ENCODE results near the gene ARHGDIG.

ARHGDIG gene

GRCh38 chr16:301950-302349, 21.6 kb downstream of the ARHGDIG start:
- no peaks in the 10 kb centered on the region for H3K9me3 ChIP-seq (replicated peaks; ENCODE audit: insufficient read depth, low read length)
- DNase-seq = no peak
- H3K9me2 ChIP-seq (replicated peaks; ENCODE audit: insufficient read depth, low read length) = no peaks in the 10 kb centered on the region
- no peaks in the 10 kb centered on the region for H4K20me1 ChIP-seq (ENCODE audit: insufficient read depth, low read length)
- H3K27ac ChIP-seq (ENCODE audit: low read length) = no peak overlapping the region
- no peaks in the 10 kb centered on the region for H3K79me2 ChIP-seq (ENCODE audit: low read length)
- no peaks in the 10 kb centered on the region for H3F3A ChIP-seq (ENCODE audit: insufficient read depth, low read length)
- H2AFZ ChIP-seq (ENCODE audit: low read length) = no peak overlapping the region
- H3K4me3 ChIP-seq (ENCODE audit: low read length) = no peak overlapping the region
- TF ChIP-seq EZH2phosphoT487 (IDR thresholded peaks at IDR 0.05; ENCODE audit: low read length) (no peak), EZH2 (optimal IDR thresholded peaks at IDR 0.05; ENCODE audit: low read depth, low read length) (no peak), CTCF (IDR thresholded peaks at IDR 0.05; ENCODE audit: low read length) (no peak)
- H3K4me2 ChIP-seq (ENCODE audit: low read depth, low read length) = no peak overlapping the region
- no peaks in the 10 kb centered on the region for H3K4me1 ChIP-seq (ENCODE audit: low read length)
- H3K36me3 ChIP-seq (replicated peaks; ENCODE audit: insufficient read depth, low read length) = no peaks in the 10 kb centered on the region
- H3K9ac ChIP-seq (ENCODE audit: low read length) = no peak overlapping the region
- no peaks in the 10 kb centered on the region for H3K27me3 ChIP-seq (replicated peaks; ENCODE audit: insufficient read depth, low read length)

GRCh38 chr16:303760-304505, 23.5 kb downstream of the ARHGDIG start:
- Histone ChIP-seq H3K36me3 (replicated peaks; ENCODE audit: insufficient read depth, low read length) (no peaks in the 10 kb centered on the region), H3K4me1 (ENCODE audit: low read length) (no peaks in the 10 kb centered on the region), H3K9ac (ENCODE audit: low read length) (no peak overlapping the region), H3K4me3 (ENCODE audit: low read length) (no peak overlapping the region), H3K79me2 (ENCODE audit: low read length) (no peaks in the 10 kb centered on the region), H3K27ac (ENCODE audit: low read length) (no peak overlapping the region), H3K9me2 (replicated peaks; ENCODE audit: insufficient read depth, low read length) (no peaks in the 10 kb centered on the region), H4K20me1 (ENCODE audit: insufficient read depth, low read length) (no peaks in the 10 kb centered on the region), H2AFZ (ENCODE audit: low read length) (no peak overlapping the region), H3K4me2 (ENCODE audit: low read depth, low read length) (no peak overlapping the region), H3K27me3 (replicated peaks; ENCODE audit: insufficient read depth, low read length) (no peaks in the 10 kb centered on the region), H3K9me3 (replicated peaks; ENCODE audit: insufficient read depth, low read length) (no peaks in the 10 kb centered on the region), H3F3A (ENCODE audit: insufficient read depth, low read length) (no peaks in the 10 kb centered on the region)
- no peak for TF ChIP-seq EZH2phosphoT487 (IDR thresholded peaks at IDR 0.05; ENCODE audit: low read length)
- no peak for TF ChIP-seq CTCF (IDR thresholded peaks at IDR 0.05; ENCODE audit: low read length)
- no peak for TF ChIP-seq EZH2 (optimal IDR thresholded peaks at IDR 0.05; ENCODE audit: low read depth, low read length)
- no peak for DNase-seq

DNA sequence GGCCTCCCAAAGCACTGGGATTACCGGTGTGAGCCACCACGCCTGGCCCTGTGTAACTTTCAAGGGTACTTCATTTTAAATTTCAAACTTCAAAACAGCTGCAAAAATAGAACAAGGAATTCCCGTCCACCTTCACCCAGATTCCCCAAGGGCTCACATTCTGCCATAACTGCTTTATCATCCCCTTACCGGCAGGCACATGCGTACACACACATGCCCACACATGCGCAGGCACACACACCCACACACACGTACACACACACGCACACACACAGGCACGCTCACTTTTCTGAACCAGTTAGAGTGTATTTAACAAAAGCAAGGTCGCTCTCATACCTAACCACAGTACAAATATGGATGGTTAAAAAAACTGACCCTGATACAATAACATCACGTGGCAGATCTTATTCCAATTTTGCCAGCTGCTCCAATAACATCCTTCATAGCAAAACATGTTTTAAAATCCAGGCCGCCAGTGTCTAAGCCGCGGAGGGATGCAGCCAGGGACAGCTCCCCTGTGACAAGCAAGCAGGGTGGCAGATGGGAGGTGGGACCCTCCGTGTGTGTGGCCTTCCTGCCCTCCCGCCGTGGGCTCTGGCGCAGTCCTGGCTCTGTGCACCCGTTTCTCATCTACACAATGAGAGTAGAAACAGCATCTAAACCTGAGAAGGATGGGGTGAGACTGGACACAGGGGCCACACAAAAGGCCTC, 25.7 kb downstream of the ARHGDIG start:
- Histone ChIP-seq H3K27ac (ENCODE audit: low read length) (no peak overlapping the region), H3K36me3 (replicated peaks; ENCODE audit: insufficient read depth, low read length) (no peaks in the 10 kb centered on the region), H3K9ac (ENCODE audit: low read length) (no peak overlapping the region), H4K20me1 (ENCODE audit: insufficient read depth, low read length) (no peaks in the 10 kb centered on the region), H3K9me3 (replicated peaks; ENCODE audit: insufficient read depth, low read length) (no peaks in the 10 kb centered on the region), H3K79me2 (ENCODE audit: low read length) (no peaks in the 10 kb centered on the region; the same call in 1 of the 2 replicates), H3K4me3 (ENCODE audit: low read length) (no peak overlapping the region), H3K9me2 (replicated peaks; ENCODE audit: insufficient read depth, low read length) (no peaks in the 10 kb centered on the region), H2AFZ (ENCODE audit: low read length) (no peak overlapping the region), H3K27me3 (replicated peaks; ENCODE audit: insufficient read depth, low read length) (no peaks in the 10 kb centered on the region), H3K4me2 (ENCODE audit: low read depth, low read length) (no peak overlapping the region), H3K4me1 (ENCODE audit: low read length) (no peaks in the 10 kb centered on the region), H3F3A (ENCODE audit: insufficient read depth, low read length) (no peaks in the 10 kb centered on the region)
- TF ChIP-seq CTCF (IDR thresholded peaks at IDR 0.05; ENCODE audit: low read length) = no peak
- no peak for TF ChIP-seq EZH2 (optimal IDR thresholded peaks at IDR 0.05; ENCODE audit: low read depth, low read length)
- DNase-seq = no peak

Data from MM.1S (cell line).